GM06990 (cell line): ENCODE data around the gene BICC1.

Experiments used
- DNase-seq: peaks from one replicate; pipeline ENCODE4 v3.0.0-alpha.2; 2011; ENCODE audit not compliant: insufficient read length; ENCODE audit errors: extremely low read depth
- H3K27me3 ChIP-seq: replicated peaks from 2 replicates; pipeline ENCODE4 v1.6.0; 2011; ENCODE audit warnings: low read length; ENCODE audit not compliant: control insufficient read depth, insufficient read depth
- H3K36me3 ChIP-seq: 2 replicates; pipeline ENCODE4 v1.5.1; 2011; ENCODE audit warnings: low read length; ENCODE audit not compliant: control insufficient read depth, insufficient read depth
- H3K4me3 ChIP-seq: replicated peaks from 2 replicates; pipeline ENCODE4 v1.5.1; 2011; ENCODE audit warnings: low read depth, mild to moderate bottlenecking, control low read depth, low read length
- TF ChIP-seq, protein P1 (sequence below): IDR thresholded peaks from 2 replicates; pipeline ENCODE4 v1.5.1; 2011; ENCODE audit warnings: low read length, control low read depth, mild to moderate bottlenecking, inconsistent platforms; ENCODE audit not compliant: insufficient read depth, poor library complexity, severe bottlenecking

The BICC1 gene

DNA sequence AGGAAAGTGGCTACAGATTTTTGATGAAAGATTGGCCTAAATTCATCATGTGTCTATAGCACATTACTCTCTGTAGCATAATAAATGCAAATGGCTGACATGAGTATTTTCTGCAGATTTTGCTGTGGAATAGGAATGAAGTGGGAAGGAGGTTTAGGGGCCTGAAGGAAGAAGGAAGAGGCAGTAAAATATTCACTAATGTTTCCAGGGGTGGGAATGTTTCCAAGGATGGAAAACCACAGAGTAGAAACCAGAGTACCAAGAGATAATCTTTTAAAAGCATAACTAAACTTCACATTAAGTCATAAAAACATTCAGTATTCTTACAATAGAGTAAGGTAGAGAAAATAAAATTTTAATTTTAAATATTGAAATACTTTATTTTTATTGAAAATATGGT is 267.8 kb downstream of the BICC1 start:
- DNase-seq: no peak
- TF ChIP-seq, protein P1, sequence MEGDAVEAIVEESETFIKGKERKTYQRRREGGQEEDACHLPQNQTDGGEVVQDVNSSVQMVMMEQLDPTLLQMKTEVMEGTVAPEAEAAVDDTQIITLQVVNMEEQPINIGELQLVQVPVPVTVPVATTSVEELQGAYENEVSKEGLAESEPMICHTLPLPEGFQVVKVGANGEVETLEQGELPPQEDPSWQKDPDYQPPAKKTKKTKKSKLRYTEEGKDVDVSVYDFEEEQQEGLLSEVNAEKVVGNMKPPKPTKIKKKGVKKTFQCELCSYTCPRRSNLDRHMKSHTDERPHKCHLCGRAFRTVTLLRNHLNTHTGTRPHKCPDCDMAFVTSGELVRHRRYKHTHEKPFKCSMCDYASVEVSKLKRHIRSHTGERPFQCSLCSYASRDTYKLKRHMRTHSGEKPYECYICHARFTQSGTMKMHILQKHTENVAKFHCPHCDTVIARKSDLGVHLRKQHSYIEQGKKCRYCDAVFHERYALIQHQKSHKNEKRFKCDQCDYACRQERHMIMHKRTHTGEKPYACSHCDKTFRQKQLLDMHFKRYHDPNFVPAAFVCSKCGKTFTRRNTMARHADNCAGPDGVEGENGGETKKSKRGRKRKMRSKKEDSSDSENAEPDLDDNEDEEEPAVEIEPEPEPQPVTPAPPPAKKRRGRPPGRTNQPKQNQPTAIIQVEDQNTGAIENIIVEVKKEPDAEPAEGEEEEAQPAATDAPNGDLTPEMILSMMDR: no peak
- H3K27me3 ChIP-seq: no peaks in the 10 kb centered on the region
- H3K36me3 ChIP-seq: no peaks in the 10 kb centered on the region
- H3K4me3 ChIP-seq: no peak overlapping the region

DNA sequence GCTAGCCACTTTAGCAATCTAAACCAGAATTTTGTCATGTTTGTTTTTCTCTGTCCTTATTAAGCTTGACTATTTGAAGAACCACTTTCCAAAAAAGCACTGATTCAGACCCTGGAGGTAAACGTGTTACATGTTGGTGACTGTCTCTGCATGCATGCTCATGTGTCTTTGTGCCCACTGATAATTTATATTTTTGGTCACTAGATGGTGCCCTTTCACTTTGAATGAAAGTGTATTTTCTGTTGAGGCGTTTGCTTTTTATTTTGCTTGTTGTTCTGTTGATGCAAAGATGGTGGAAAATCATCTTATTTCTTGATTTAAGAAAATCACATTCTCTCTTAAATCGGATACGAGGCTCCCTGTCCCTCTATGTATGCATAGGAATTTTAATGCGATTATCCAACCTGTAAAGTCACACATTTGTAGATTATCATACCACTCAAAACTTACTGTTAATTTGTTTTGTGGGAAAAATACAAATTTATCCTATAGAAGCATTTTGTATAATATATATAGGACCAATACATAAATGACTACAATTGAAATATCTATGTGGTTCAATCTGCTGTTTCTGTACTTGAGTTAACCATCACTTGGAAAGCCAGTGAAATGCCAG is 269.3 kb downstream of the BICC1 start:
- no peak overlapping the region for H3K4me3 ChIP-seq
- DNase-seq: no peak
- no peaks in the 10 kb centered on the region for H3K27me3 ChIP-seq
- TF ChIP-seq, protein P1: peak; percentile 44
- no peaks in the 10 kb centered on the region for H3K36me3 ChIP-seq

DNA sequence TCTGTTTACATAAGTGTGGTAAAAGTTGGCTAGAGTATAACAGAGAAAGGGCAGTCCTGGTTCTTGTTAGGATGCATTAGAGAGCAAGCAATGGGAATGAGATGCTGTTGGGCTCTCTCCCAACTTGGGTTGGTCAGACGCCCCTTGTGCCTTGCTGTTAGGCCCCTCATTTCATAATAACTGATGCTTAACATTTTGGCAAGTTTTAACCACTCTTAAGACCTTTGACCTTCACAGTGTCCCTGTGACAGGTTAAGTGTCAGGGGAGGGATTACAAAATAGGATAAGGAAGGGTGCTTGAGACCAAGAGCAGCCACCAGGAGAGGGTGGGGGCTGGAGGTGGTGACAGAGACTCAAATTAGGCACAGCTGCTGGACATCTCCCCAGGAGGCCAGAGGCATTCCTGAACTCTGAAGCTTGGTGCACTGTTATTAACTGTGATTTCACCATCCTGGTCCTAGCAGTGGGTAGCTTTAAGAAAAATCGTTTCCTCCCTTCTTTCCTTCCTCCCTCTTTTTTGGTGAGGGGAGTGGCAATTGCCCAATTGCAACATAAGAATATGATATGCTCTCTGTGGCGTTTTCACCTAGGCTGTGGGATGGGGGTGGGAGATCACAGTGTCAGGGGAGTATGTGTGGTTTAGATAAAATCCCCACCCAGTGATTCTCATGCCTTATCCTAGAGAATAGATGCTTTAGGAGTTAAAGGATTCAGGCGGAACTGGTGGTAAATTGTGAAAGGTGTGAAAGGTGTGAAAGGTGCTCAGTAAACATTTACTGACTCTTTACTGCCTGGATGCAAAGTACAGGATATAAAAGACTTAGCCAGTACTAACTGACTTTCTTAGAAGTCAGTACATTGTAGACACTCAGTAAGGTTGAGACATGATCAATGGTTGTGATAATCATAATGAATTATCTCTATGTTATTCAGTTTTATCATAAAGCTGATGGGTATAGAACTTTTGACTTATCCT is 270.5 kb downstream of the BICC1 start:
- Histone ChIP-seq H3K27me3 (no peaks in the 10 kb centered on the region), H3K4me3 (no peak overlapping the region), H3K36me3 (no peaks in the 10 kb centered on the region)
- DNase-seq: no peak
- TF ChIP-seq, protein P1: no peak

DNA sequence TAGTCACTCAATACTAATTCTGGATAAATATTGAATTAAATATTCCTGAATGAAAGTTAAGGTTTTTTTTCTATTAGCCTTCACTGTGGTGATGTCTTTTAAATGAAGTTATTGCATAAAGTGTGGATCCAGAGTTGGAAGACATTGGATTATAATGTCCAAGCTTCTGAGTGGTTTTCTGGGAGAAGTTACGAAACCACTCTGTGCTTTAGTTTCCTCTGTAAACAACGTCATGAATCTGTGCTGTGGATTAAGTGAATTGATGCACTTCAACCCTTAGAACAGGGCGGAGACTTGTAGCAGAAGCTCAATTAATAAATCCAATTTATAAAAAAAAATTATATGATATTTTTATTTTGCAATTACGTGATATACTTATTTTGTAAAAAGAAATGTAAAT is 271.7 kb downstream of the BICC1 start:
- DNase-seq: no peak
- Histone ChIP-seq H3K27me3 (no peaks in the 10 kb centered on the region), H3K4me3 (no peak overlapping the region), H3K36me3 (no peaks in the 10 kb centered on the region)
- TF ChIP-seq, protein P1: no peak

DNA sequence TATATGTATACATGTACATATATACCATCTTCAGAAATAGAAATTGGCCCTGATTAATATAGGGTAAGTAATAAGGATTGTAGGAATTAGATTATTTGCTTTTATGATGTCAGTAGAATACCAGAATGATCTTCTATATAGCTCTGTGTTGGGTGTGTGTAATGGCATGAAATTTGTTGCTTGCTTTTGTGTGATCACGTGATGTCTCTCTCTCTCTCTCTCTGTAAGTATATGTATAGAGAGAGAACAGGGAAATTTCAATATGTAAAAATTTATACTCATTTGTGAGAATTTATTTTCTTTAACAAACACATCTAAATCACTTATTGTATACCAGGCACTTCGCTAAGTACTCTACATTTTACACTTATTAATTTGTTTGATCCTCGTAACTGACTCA is 272.7 kb downstream of the BICC1 start:
- no peaks in the 10 kb centered on the region for H3K36me3 ChIP-seq
- no peaks in the 10 kb centered on the region for H3K27me3 ChIP-seq
- TF ChIP-seq, protein P1: no peak
- no peak for DNase-seq
- no peak overlapping the region for H3K4me3 ChIP-seq
